B cell (primary cell): ENCODE data around the gene SYNJ2. TPM values are rescaled to one million over a fixed set of nuclear protein-coding genes. Genes with fewer than 3 reads are reported as not detected.

Source experiments
- ATAC-seq: fragments of 200-7000 bp; cut with Tn5 transposase; one replicate; pipeline ENCODE4 v1.10.0; 2021; ENCODE audit warnings: low read depth, mild to moderate bottlenecking, moderate number of reproducible peaks, moderate library complexity
- CTCF ChIA-PET: fragments of 350-600 bp; sonication (Branson Sonifier 250); formaldehyde crosslinking; loops from one replicate; lab custom pipeline; 2021; ENCODE audit warnings: antibody characterized with exemption, inconsistent platforms; lab: Charles Lee
- POLR2A ChIA-PET: fragments of 350-600 bp; sonication (Branson Sonifier 250); formaldehyde crosslinking; loops from one replicate; lab custom pipeline; 2021; ENCODE audit warnings: antibody characterized with exemption; lab: Charles Lee
- DNase-seq: peaks from one replicate; pipeline ENCODE4 v3.0.0; 2013
- H2AFZ ChIP-seq: 2 replicates; pipeline ENCODE4 v1.6.1; 2012; ENCODE audit warnings: mild to moderate bottlenecking, low read depth, low read length; ENCODE audit not compliant: insufficient read depth, poor library complexity, severe bottlenecking
- H3K27ac ChIP-seq, 2 donors: 1 replicate in 1 of 2; 2 replicates in 1 of 2; pipeline ENCODE4 v1.5.1; 2012 to 2013; ENCODE audit warnings: low read length in 2 of 2, mild to moderate bottlenecking in 2 of 2, moderate library complexity in 1 of 2
- H3K27me3 ChIP-seq, 4 experiments: fragments of 200-600 bp in 1 of 4; sonication (generic) in 1 of 4; replicated peaks in 1 of 4; 1 replicate in 2 of 4; 2 replicates in 2 of 4; pipeline versions ENCODE4 v1.6.1 to v1.7.0; 2013 to 2016; ENCODE audit warnings: low read length in 3 of 4, mild to moderate bottlenecking in 2 of 4, mixed read lengths in 1 of 4, moderate library complexity in 1 of 4; ENCODE audit not compliant: insufficient read depth in 4 of 4, control insufficient read depth in 3 of 4; ENCODE audit errors: control extremely low read depth in 1 of 4
- H3K36me3 ChIP-seq, 2 experiments: replicated peaks in 1 of 2; 1 replicate in 1 of 2; 2 replicates in 1 of 2; pipeline versions ENCODE4 v1.6.1 to v1.7.1; 2013; ENCODE audit warnings: low read length in 1 of 2; ENCODE audit not compliant: insufficient read depth in 2 of 2, control insufficient read depth in 1 of 2; ENCODE audit errors: control extremely low read depth in 1 of 2, extremely low read depth in 1 of 2
- H3K4me1 ChIP-seq, 2 donors: fragments of 200-600 bp in 1 of 2; sonication (generic) in 1 of 2; 1 replicate in 1 of 2; 2 replicates in 1 of 2; pipeline versions ENCODE4 v1.5.1 to v1.6.1; 2013 to 2017; ENCODE audit warnings: low read length in 2 of 2; ENCODE audit not compliant: control insufficient read depth in 2 of 2, insufficient read depth in 2 of 2
- H3K4me2 ChIP-seq: replicated peaks from 2 replicates; pipeline ENCODE3; 2012; ENCODE audit warnings: mild to moderate bottlenecking, low read depth, low read length; ENCODE audit not compliant: poor library complexity, severe bottlenecking
- H3K4me3 ChIP-seq, 5 experiments: fragments of 200-600 bp in 1 of 5; sonication (generic) in 1 of 5; 1 replicate in 3 of 5; 2 replicates in 2 of 5; pipeline versions ENCODE4 v1.5.1 to v1.7.0; 2011 to 2016; ENCODE audit warnings: low read length in 4 of 5, mild to moderate bottlenecking in 4 of 5, low read depth in 2 of 5, control low read depth in 1 of 5, moderate library complexity in 1 of 5; ENCODE audit not compliant: insufficient read depth in 1 of 5; ENCODE audit errors: control extremely low read depth in 1 of 5, extremely low read depth in 1 of 5
- H3K79me2 ChIP-seq: fragments of 200-600 bp; sonication (generic); one replicate; pipeline ENCODE4 v1.6.0; 2016; ENCODE audit warnings: low read length; ENCODE audit not compliant: control insufficient read depth, insufficient read depth
- H3K9ac ChIP-seq: fragments of 200-600 bp; sonication (generic); 2 replicates; pipeline ENCODE4 v1.6.1; 2017; ENCODE audit warnings: mild to moderate bottlenecking, low read length, moderate library complexity
- H3K9me3 ChIP-seq, 3 donors: one replicate each; pipeline versions ENCODE4 v1.6.1 to v1.7.1; 2013; ENCODE audit warnings: low read length in 2 of 3; ENCODE audit not compliant: control insufficient read depth in 2 of 3, insufficient read depth in 1 of 3; ENCODE audit errors: control extremely low read depth in 1 of 3
- H4K20me1 ChIP-seq: 2 replicates; pipeline ENCODE4 v1.6.0; 2012; ENCODE audit warnings: mild to moderate bottlenecking, low read length; ENCODE audit not compliant: insufficient read depth, control insufficient read depth, poor library complexity, severe bottlenecking
- H3K27ac Mint-ChIP-seq: one replicate; pipeline ENCODE4 v1.8.0; 2021; ENCODE audit warnings: mixed read lengths
- H3K27me3 Mint-ChIP-seq: one replicate; pipeline ENCODE4 v1.8.0; 2021; ENCODE audit warnings: mixed read lengths
- H3K4me1 Mint-ChIP-seq: one replicate; pipeline ENCODE4 v1.8.0; 2021; ENCODE audit warnings: mixed read lengths
- H3K4me3 Mint-ChIP-seq: one replicate; pipeline ENCODE4 v1.8.0; 2021; ENCODE audit warnings: mixed read lengths
- H3K9me3 Mint-ChIP-seq: one replicate; pipeline ENCODE4 v1.8.0; 2022; ENCODE audit warnings: mixed read lengths; ENCODE audit not compliant: insufficient read depth
- EZH2 ChIP-seq: IDR thresholded peaks from 2 replicates; pipeline ENCODE4 v1.6.1; 2012; ENCODE audit warnings: borderline replicate concordance, low read depth, mild to moderate bottlenecking, moderate library complexity, low read length; ENCODE audit not compliant: insufficient read depth, poor library complexity, severe bottlenecking
- WGBS: methylation state at CpG from one replicate; pipeline ENCODE4 v1.1.5; 2013; ENCODE audit warnings: missing lambda C conversion rate; ENCODE audit not compliant: insufficient coverage; 5-methylcytosine and 5-hydroxymethylcytosine counted together
- intact Hi-C: fragments of 100-400 bp; cut with micrococcal nuclease; formaldehyde crosslinking; loops from one replicate; pipeline ENCODE4 v1.10.0; 2022
- polyA plus RNA-seq: library from polyadenylated mRNA; depleted of rRNA; stranded (reverse); fragments of >200 nt; gene quantifications from 2 replicates; pipeline ENCODE4 v1.2.3, GENCODE V29; 2012
- total RNA-seq, 2 donors: library from RNA; stranded (reverse); fragments of 120-200 nt in 1 of 2; gene quantifications; 1 replicate in 1 of 2; 2 replicates in 1 of 2; pipeline versions ENCODE4 v1.2.3 to v1.2.4, GENCODE V29; 2013 to 2022
- TF ChIP-seq, protein P1 (sequence below): fragments of 200-600 bp; IDR thresholded peaks from one replicate; pipeline ENCODE4 v1.8.0; 2022; ENCODE audit warnings: antibody characterized with exemption, mild to moderate bottlenecking

SYNJ2 gene
- total and polyA plus RNA-seq, 2 donors (not counting 1 experiment from before 2014, with no cell fraction given) = 5.2 to 11.4 TPM

DNA sequence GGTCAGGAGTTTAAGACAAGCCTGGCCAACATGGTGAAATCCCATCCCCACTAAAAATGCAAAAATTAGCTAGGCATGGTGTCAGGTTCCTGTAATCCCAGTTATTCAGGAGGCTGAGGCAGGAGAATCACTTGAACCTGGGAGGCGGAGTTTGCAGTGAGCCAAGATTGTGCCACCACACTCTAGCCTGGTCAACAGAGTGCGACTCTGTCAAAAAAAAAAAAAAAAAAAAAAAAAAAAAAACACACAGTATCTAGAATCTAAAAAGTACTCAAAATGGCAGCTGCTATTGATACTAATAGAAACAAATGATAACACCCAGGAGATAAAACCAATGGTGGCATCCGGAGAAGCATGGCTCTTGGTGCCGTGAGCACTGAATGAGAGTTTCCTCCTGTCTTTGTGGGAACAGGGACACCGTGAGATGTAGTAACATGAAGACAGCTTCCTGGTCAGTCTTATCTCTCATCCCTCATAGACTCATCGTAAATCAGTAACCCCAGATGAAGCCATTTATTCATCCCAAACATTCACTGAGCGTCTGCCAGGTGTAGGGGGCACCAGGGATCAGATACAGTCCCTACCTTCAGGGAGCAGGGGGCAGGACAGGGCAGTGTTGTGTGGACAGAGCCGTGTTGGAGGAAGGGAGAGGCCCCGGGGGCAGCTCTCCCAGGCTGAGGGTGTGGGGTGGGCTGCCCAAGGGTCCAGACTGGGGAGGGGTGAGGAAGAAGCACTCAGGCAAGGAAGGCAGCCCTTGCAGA, 66.1 kb downstream of the SYNJ2 start:
- Mint-ChIP-seq H3K4me3 (no peak overlapping the region), H3K27ac (no peak overlapping the region), H3K9me3 (no peaks in the 10 kb centered on the region), H3K27me3 (no peaks in the 10 kb centered on the region), H3K4me1 (no peaks in the 10 kb centered on the region)
- no peak overlapping the region for H3K4me2 ChIP-seq
- CTCF ChIA-PET = interaction anchor here (0.6 to 0.7 kb wide), 3 partner anchors 20 to 524 kb away, joined by 3 to 4 read pairs (median 3); no protein-coding TSS in a partner anchor
- H3K9ac ChIP-seq = no peak overlapping the region
- H3K36me3 ChIP-seq = peaks cover 0 to 20% of the 10 kb centered on the region in 2 experiments
- intact Hi-C loops = no loop called here
- POLR2A ChIA-PET = interaction anchor here (0.6 kb wide), 1 partner anchor 1163 kb away, joined by 4 read pairs; no protein-coding TSS in a partner anchor
- TF ChIP-seq, protein P1, sequence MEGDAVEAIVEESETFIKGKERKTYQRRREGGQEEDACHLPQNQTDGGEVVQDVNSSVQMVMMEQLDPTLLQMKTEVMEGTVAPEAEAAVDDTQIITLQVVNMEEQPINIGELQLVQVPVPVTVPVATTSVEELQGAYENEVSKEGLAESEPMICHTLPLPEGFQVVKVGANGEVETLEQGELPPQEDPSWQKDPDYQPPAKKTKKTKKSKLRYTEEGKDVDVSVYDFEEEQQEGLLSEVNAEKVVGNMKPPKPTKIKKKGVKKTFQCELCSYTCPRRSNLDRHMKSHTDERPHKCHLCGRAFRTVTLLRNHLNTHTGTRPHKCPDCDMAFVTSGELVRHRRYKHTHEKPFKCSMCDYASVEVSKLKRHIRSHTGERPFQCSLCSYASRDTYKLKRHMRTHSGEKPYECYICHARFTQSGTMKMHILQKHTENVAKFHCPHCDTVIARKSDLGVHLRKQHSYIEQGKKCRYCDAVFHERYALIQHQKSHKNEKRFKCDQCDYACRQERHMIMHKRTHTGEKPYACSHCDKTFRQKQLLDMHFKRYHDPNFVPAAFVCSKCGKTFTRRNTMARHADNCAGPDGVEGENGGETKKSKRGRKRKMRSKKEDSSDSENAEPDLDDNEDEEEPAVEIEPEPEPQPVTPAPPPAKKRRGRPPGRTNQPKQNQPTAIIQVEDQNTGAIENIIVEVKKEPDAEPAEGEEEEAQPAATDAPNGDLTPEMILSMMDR = no peak
- no peak for TF ChIP-seq EZH2
- H3K9me3 ChIP-seq = no peaks in the 10 kb centered on the region
- DNase-seq = no peak
- no peaks in the 10 kb centered on the region for H3K4me1 ChIP-seq
- no peak for ATAC-seq
- no peaks in the 10 kb centered on the region for H4K20me1 ChIP-seq
- H3K79me2 ChIP-seq = no peaks in the 10 kb centered on the region
- no peak overlapping the region for H2AFZ ChIP-seq
- H3K27me3 ChIP-seq = no peaks in the 10 kb centered on the region
- no peak overlapping the region for H3K27ac ChIP-seq
- no peak overlapping the region for H3K4me3 ChIP-seq
- WGBS = 100% methylated on average over 3 of the region's 9 CpGs

DNA sequence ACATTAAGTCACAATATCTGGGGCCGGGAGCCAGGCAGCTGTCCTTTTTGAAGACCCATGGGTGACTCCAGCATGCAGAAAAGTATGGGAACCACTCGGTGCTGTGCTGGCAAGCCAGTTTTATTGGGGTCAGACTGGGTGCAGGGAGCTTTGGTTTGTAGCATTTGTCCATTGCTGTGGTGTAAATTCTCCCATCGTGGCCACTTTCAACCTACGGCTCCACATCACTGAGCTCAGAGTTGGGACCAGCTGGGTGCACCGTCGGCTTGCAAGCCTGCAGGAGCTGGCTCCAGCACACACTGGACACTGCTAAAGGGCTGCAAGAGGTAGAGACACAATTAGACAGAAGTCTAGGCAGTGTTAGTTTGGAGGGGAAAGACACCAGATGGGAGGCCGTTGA, 66.9 kb downstream of the SYNJ2 start:
- CTCF ChIA-PET = interaction anchor here (0.7 to 1.2 kb wide), 2 partner anchors 20 to 22 kb away, joined by 3 read pairs; no protein-coding TSS in a partner anchor

More for the DNA sequence above, 66.9 kb downstream of the SYNJ2 start:
- H3K4me1 ChIP-seq = no peaks in the 10 kb centered on the region
- no peaks in the 10 kb centered on the region for H3K79me2 ChIP-seq
- DNase-seq = no peak
- Mint-ChIP-seq H3K27ac (no peak overlapping the region), H3K27me3 (no peaks in the 10 kb centered on the region), H3K4me3 (no peak overlapping the region), H3K4me1 (no peaks in the 10 kb centered on the region), H3K9me3 (no peaks in the 10 kb centered on the region)
- H3K27me3 ChIP-seq = no peaks in the 10 kb centered on the region
- WGBS = 98% methylated on average over 7 of the region's 7 CpGs
- no peak overlapping the region for H3K4me3 ChIP-seq
- TF ChIP-seq, protein P1 = no peak
- no peak for TF ChIP-seq EZH2
- POLR2A ChIA-PET = no interaction called here
- no peak overlapping the region for H3K9ac ChIP-seq
- no peak overlapping the region for H3K4me2 ChIP-seq
- peaks cover 0 to 17% of the 10 kb centered on the region in 2 experiments for H3K36me3 ChIP-seq
- ATAC-seq = no peak
- H3K27ac ChIP-seq = no peak overlapping the region
- no peaks in the 10 kb centered on the region for H4K20me1 ChIP-seq
- intact Hi-C loops = no loop called here
- no peak overlapping the region for H2AFZ ChIP-seq
- no peaks in the 10 kb centered on the region for H3K9me3 ChIP-seq
